Tibial artery (tissue), 4 donors: ENCODE data around the gene PAPOLA.

Source experiments
- DNase-seq, 2 donors: peaks; one replicate each; pipeline ENCODE4 v3.0.0-alpha.2; 2019
- H3K27ac ChIP-seq, 2 donors: fragments of 200-600 bp; sonication (generic) in 1 of 2; 1 replicate in 1 of 2; 2 replicates in 1 of 2; pipeline ENCODE4 v1.5.1; 2018 to 2019; ENCODE audit warnings: mild to moderate bottlenecking in 1 of 2
- H3K27me3 ChIP-seq, 2 donors: fragments of 200-600 bp; sonication (generic) in 1 of 2; one replicate each; pipeline versions ENCODE4 v1.5.1 to v1.6.0; 2016 to 2019
- H3K36me3 ChIP-seq, 3 donors: fragments of 200-600 bp; sonication (generic) in 2 of 3; one replicate each; pipeline ENCODE4 v1.5.1; 2016 to 2019; ENCODE audit warnings: mild to moderate bottlenecking in 2 of 3
- H3K4me1 ChIP-seq, 4 donors: fragments of 200-600 bp; sonication (generic) in 2 of 4; 1 replicate in 3 of 4; 2 replicates in 1 of 4; pipeline ENCODE4 v1.5.1; 2016 to 2019
- H3K4me3 ChIP-seq, 2 donors: fragments of 200-600 bp; sonication (generic) in 1 of 2; 1 replicate in 1 of 2; 2 replicates in 1 of 2; pipeline ENCODE4 v1.5.1; 2018 to 2019; ENCODE audit warnings: mild to moderate bottlenecking in 2 of 2
- H3K9me3 ChIP-seq, 3 donors: fragments of 200-600 bp; sonication (generic) in 1 of 3; one replicate each; pipeline ENCODE4 v1.5.1; 2016 to 2019
- intact Hi-C: fragments of 100-400 bp; cut with DNase I; formaldehyde crosslinking; loops from one replicate; pipeline ENCODE4 v1.15.0; 2023; ENCODE audit warnings: low total_unique reads
- TF ChIP-seq, protein P1 (sequence below), 2 experiments: fragments of 200-600 bp in 1 of 2; fragments of 450-650 bp in 1 of 2; IDR thresholded peaks; one replicate each; pipeline ENCODE4 v1.5.1; 2017 to 2019; ENCODE audit warnings: antibody characterized with exemption in 2 of 2, mild to moderate bottlenecking in 1 of 2, moderate library complexity in 1 of 2

PAPOLA gene

DNA sequence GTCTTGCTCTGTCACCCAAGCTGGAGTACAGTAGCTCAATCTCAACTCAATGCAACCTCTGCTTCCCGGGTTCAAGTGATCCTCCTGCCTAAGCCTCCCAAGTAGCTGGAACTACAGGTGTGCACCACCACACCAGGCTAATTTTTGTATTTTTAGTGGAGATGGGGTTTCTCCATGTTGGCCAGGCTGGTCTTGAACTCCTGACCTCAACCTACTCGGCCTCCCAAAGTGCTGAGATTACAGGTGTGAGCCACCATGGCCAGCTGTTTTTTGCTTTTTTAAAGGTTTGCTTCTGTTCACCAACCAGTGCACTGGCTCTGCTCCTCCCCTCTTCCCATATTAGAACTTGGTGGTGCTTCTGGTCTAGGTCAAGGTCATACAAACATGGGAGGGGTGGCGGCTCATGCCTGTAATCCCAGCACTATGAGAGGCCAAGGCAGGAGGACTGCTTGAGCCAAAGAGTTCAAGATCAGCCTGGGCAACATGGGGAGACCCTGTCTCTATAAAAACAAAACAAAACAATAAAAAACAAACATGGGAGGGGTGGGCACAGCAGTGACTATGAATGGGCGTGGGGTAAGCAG, 20.4 kb upstream of the PAPOLA start:
- H3K36me3 ChIP-seq: no peaks in the 10 kb centered on the region
- TF ChIP-seq, protein P1, sequence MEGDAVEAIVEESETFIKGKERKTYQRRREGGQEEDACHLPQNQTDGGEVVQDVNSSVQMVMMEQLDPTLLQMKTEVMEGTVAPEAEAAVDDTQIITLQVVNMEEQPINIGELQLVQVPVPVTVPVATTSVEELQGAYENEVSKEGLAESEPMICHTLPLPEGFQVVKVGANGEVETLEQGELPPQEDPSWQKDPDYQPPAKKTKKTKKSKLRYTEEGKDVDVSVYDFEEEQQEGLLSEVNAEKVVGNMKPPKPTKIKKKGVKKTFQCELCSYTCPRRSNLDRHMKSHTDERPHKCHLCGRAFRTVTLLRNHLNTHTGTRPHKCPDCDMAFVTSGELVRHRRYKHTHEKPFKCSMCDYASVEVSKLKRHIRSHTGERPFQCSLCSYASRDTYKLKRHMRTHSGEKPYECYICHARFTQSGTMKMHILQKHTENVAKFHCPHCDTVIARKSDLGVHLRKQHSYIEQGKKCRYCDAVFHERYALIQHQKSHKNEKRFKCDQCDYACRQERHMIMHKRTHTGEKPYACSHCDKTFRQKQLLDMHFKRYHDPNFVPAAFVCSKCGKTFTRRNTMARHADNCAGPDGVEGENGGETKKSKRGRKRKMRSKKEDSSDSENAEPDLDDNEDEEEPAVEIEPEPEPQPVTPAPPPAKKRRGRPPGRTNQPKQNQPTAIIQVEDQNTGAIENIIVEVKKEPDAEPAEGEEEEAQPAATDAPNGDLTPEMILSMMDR (IDR thresholded peaks at IDR 0.05): no peak
- no peak overlapping the region for H3K4me3 ChIP-seq
- no peak overlapping the region for H3K27ac ChIP-seq
- intact Hi-C loops: no loop called here
- H3K27me3 ChIP-seq: peaks cover 0 to 15% of the 10 kb centered on the region in 2 donors
- H3K4me1 ChIP-seq: no peaks in the 10 kb centered on the region
- H3K9me3 ChIP-seq: no peaks in the 10 kb centered on the region
- DNase-seq: no peak

DNA sequence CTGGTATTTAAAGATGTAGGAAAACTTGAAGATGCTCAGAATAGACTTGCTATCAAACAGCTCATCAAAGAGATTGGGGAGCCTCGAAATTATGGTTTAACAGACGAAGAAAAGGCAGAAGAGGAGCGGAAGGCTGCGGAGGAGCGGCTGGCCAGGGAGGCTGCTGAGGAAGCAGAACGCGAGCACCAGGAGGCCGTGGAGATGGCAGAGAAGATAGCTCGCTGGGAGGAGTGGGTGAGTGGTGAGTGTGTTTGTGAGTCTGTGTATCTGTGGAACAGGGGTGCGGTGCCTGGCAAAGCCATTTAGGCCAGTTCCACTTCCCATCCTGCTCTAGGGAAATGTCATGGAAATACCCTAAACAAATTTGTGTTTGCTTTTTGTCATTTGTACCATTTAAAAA, 19.2 kb upstream of the PAPOLA start:
- DNase-seq: no peak
- Histone ChIP-seq H3K27ac (no peak overlapping the region), H3K4me3 (no peak overlapping the region), H3K9me3 (no peaks in the 10 kb centered on the region), H3K27me3 (peaks cover 0 to 15% of the 10 kb centered on the region in 2 donors), H3K36me3 (no peaks in the 10 kb centered on the region), H3K4me1 (no peaks in the 10 kb centered on the region)
- intact Hi-C loops: no loop called here
- TF ChIP-seq, protein P1 (IDR thresholded peaks at IDR 0.05): no peak

DNA sequence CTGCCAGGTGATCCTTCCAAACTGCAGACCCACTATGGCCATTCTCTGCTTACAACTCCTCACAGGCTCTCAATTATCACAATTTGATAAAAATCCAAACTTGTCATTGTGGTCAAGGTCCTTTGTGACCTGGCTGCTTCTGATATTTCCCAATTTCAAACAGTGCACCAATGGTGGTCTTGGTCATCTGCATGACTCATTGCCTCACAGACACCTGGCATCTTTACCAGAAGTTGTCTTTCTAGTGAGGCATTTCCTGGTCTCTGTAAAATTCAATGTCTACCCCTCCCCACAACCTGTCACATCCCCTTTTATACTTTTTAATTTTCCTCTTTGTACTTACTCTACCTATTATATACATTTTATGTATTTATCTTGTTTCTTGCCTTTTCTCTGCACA, 17.8 kb upstream of the PAPOLA start:
- intact Hi-C loops: no loop called here
- DNase-seq: no peak

DNA sequence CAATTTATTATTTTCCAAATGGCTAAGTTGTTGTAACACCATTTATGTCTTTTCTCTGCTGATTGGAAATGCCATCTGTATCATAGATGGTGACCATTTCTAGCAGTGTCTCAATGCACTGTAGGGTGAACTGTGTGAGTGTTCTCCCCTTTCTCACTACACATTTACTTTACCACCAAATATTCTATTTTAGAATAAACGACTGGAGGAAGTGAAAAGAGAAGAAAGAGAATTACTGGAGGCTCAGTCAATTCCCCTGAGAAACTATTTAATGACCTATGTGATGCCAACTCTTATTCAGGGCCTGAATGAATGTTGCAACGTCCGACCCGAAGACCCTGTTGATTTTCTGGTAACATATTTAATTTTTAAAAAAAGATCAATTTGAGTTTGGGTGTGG, 15.5 kb upstream of the PAPOLA start:
- DNase-seq: no peak
- Histone ChIP-seq H3K4me1 (no peaks in the 10 kb centered on the region), H3K9me3 (no peaks in the 10 kb centered on the region), H3K36me3 (no peaks in the 10 kb centered on the region), H3K4me3 (no peak overlapping the region), H3K27ac (no peak overlapping the region), H3K27me3 (peaks cover 0 to 16% of the 10 kb centered on the region in 2 donors)
- intact Hi-C loops: no loop called here
- TF ChIP-seq, protein P1 (IDR thresholded peaks at IDR 0.05): no peak

More for the DNA sequence above, 17.8 kb upstream of the PAPOLA start:
- TF ChIP-seq, protein P1 (IDR thresholded peaks at IDR 0.05): no peak
- Histone ChIP-seq H3K36me3 (no peaks in the 10 kb centered on the region), H3K4me1 (no peaks in the 10 kb centered on the region), H3K27me3 (peaks cover 0 to 15% of the 10 kb centered on the region in 2 donors), H3K9me3 (no peaks in the 10 kb centered on the region), H3K27ac (no peak overlapping the region), H3K4me3 (no peak overlapping the region)

DNA sequence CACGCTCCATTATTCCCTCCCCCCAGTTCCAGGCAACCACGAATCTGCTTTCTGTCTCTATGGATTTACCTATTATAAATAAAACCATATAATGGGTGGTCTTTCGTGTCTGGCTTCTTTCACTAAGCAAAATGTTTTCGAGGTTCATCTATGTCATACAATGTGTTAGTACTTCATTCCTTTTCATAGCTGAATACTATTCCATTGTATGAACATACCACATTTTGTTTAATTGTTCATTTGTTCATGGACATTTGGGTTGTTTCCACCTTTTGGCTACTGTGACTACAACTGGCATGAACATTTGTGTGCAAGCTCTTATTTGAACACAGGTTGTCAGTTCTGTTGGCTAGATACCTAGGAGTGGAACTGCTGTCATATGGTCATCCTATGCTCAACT, 12.9 kb upstream of the PAPOLA start:
- no peaks in the 10 kb centered on the region for H3K4me1 ChIP-seq
- no peak overlapping the region for H3K27ac ChIP-seq
- H3K4me3 ChIP-seq: no peak overlapping the region
- DNase-seq: no peak
- TF ChIP-seq, protein P1 (IDR thresholded peaks at IDR 0.05): no peak
- no peaks in the 10 kb centered on the region for H3K36me3 ChIP-seq
- peaks cover 0 to 17% of the 10 kb centered on the region in 2 donors for H3K27me3 ChIP-seq
- intact Hi-C loops: no loop called here
- H3K9me3 ChIP-seq: no peaks in the 10 kb centered on the region

DNA sequence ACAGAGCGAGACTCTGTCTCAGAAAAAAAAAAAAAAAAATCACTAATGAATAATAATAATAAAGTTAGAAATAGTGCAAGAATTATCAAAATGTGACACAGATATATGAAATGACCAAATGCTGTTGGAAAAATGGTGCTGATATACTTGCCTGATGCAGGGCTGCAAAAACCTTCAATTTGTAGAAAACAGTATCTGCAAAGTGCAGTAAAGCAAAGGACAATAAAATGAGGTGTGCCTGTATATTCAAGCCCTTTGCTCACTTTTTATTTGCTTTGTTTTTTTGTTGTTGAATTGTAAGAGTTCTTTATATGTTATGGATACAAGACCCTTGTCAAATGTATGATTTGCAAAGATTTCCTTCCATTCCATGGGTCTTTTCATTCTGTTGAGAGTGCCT, 9.0 kb upstream of the PAPOLA start:
- Histone ChIP-seq H3K9me3 (no peaks in the 10 kb centered on the region), H3K4me1 (no peaks in the 10 kb centered on the region), H3K27ac (no peak overlapping the region), H3K36me3 (no peaks in the 10 kb centered on the region), H3K27me3 (peaks cover 0 to 22% of the 10 kb centered on the region in 2 donors), H3K4me3 (no peak overlapping the region)
- intact Hi-C loops: no loop called here
- TF ChIP-seq, protein P1 (IDR thresholded peaks at IDR 0.05): no peak
- no peak for DNase-seq
